Neuron (in vitro differentiated cells): ENCODE results near the gene CATSPERE.
"Not testable (repeated sequence)": the region's sequence is repeated elsewhere in the genome, so short reads cannot be mapped to it uniquely, and the experiment has no call there.

Source experiments
- H2AFZ ChIP-seq: one replicate; pipeline ENCODE4 v1.6.1; 2013; ENCODE audit warnings: low read depth, mild to moderate bottlenecking, inconsistent platforms, low read length, moderate library complexity
- H3K27me3 ChIP-seq: one replicate; pipeline ENCODE4 v1.6.1; 2013; ENCODE audit warnings: low read length; ENCODE audit not compliant: insufficient read depth
- H3K36me3 ChIP-seq: one replicate; pipeline ENCODE4 v1.6.1; 2013; ENCODE audit warnings: low read length; ENCODE audit not compliant: insufficient read depth
- H3K4me1 ChIP-seq: one replicate; pipeline ENCODE4 v1.6.1; 2013; ENCODE audit warnings: low read length; ENCODE audit not compliant: insufficient read depth
- H3K4me3 ChIP-seq: 2 replicates; pipeline ENCODE4 v1.5.1; 2013; ENCODE audit warnings: mild to moderate bottlenecking, low read length, moderate library complexity
- H3K9me3 ChIP-seq: one replicate; pipeline ENCODE4 v1.6.1; 2013; ENCODE audit warnings: low read length

Gene CATSPERE

GRCh38 chr1:244451539-244451950, 9.5 kb upstream of the CATSPERE start, which contains the start of gene ADSS2:
Gene ADSS2, minus strand, starts transcription at chr1:244451909. Its CDS starts 92 bp downstream, at chr1:244451817.
- Histone ChIP-seq H3K36me3 (peaks cover 2% of the 10 kb centered on the region), H3K27me3 (no peaks in the 10 kb centered on the region), H2AFZ (peak within 1 kb of the TSS; percentile 92), H3K4me3 (peak within 1 kb of the TSS; percentile 95), H3K4me1 (peaks cover 19% of the 10 kb centered on the region), H3K9me3 (no peaks in the 10 kb centered on the region)

DNA sequence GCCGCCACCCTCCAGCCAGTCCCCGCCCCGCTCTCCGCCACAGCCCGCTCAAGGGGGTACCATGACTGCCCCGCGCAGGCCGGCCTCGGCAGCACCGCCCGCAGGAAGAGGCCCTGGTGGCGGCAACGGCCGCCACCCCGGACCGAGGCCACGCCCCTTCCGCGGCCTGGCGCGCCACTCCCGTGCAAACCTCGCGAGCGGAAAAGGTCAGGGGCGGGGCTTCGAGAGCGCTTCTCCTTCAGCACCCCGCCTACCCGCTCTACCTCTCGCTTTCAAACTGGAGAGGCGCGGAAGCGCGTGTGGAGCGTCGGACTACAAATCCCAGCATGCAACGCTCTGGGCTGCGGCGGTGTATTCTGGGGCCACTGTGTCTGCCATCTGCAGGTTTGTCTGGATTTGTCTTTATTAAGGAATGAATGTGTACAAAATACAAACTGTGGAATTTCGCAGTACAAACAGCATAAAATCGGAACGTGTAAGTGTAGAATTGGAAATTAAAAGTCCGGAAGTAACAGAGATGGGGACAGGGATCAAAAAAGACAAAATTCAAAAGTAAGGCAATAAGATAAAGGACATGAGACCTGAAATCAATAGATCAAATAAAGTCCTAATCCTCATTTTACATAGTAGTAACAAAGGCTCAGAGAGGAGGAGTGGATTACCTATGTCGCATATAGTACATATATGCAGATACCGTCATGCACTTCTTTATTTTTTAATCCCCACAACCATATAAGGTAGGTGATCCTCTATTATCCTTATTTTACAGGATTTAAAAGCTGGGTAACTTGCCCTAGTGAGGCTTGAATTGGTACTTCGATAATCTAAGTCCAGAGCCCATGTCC, 8.9 kb upstream of the CATSPERE start:
- peaks cover 2% of the 10 kb centered on the region for H3K36me3 ChIP-seq
- H3K4me3 ChIP-seq = peak overlapping the region; percentile 95
- H3K4me1 ChIP-seq = peaks cover 19% of the 10 kb centered on the region
- peak overlapping the region; percentile 92 for H2AFZ ChIP-seq
- H3K9me3 ChIP-seq = no peaks in the 10 kb centered on the region
- no peaks in the 10 kb centered on the region for H3K27me3 ChIP-seq

DNA sequence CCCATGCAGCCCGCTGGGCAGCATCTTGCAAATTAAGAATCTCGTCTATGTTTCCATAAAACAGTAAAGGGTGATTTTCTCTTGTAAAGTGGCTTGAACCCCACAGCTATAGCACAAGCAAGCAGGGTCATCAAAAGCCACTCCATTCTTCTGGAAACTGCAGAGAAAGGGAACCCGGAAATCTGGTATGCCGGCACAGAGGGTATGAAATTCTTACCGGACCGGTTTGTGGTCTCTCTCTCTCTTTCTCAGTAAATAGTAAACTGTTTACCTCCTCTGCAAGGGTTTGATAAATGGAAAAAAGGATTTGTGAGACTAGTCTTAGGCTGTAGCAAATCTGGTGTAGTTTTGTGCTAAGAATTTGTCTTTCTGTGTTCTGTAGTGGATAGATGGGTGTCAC, 6.7 kb upstream of the CATSPERE start:
- Histone ChIP-seq H3K9me3 (no peaks in the 10 kb centered on the region), H2AFZ (no peak overlapping the region), H3K4me3 (no peak overlapping the region), H3K36me3 (no peaks in the 10 kb centered on the region), H3K27me3 (no peaks in the 10 kb centered on the region), H3K4me1 (peaks cover 17% of the 10 kb centered on the region)

- Histone ChIP-seq H3K27me3 (no peaks in the 10 kb centered on the region), H2AFZ (no peak overlapping the region), H3K4me3 (no peak overlapping the region), H3K9me3 (no peaks in the 10 kb centered on the region), H3K36me3 (no peaks in the 10 kb centered on the region), H3K4me1 (peaks cover 5% of the 10 kb centered on the region)
Observed at GRCh38 chr1:244456586-244456985, 4.5 kb upstream of the CATSPERE start.

- no peaks in the 10 kb centered on the region for H3K4me1 ChIP-seq
- H2AFZ ChIP-seq = no peak overlapping the region
- H3K9me3 ChIP-seq = no peaks in the 10 kb centered on the region
- no peaks in the 10 kb centered on the region for H3K27me3 ChIP-seq
- H3K4me3 ChIP-seq = no peak overlapping the region
- no peaks in the 10 kb centered on the region for H3K36me3 ChIP-seq
Observed at GRCh38 chr1:244458781-244459180, 2.3 kb upstream of the CATSPERE start.

GRCh38 chr1:244460197-244460596, 876 bp upstream of the CATSPERE start:
- H3K27me3 ChIP-seq = no peaks in the 10 kb centered on the region
- H3K4me1 ChIP-seq = no peaks in the 10 kb centered on the region
- no peak overlapping the region for H2AFZ ChIP-seq
- no peaks in the 10 kb centered on the region for H3K36me3 ChIP-seq
- H3K9me3 ChIP-seq = no peaks in the 10 kb centered on the region
- no peak overlapping the region for H3K4me3 ChIP-seq

- H3K4me3 ChIP-seq = no peak overlapping the region
- no peak overlapping the region for H2AFZ ChIP-seq
- no peaks in the 10 kb centered on the region for H3K36me3 ChIP-seq
- H3K27me3 ChIP-seq = no peaks in the 10 kb centered on the region
- H3K4me1 ChIP-seq = no peaks in the 10 kb centered on the region
- H3K9me3 ChIP-seq = peaks cover 2% of the 10 kb centered on the region
Observed at GRCh38 chr1:244466724-244467123, 5.7 kb downstream of the CATSPERE start.

DNA sequence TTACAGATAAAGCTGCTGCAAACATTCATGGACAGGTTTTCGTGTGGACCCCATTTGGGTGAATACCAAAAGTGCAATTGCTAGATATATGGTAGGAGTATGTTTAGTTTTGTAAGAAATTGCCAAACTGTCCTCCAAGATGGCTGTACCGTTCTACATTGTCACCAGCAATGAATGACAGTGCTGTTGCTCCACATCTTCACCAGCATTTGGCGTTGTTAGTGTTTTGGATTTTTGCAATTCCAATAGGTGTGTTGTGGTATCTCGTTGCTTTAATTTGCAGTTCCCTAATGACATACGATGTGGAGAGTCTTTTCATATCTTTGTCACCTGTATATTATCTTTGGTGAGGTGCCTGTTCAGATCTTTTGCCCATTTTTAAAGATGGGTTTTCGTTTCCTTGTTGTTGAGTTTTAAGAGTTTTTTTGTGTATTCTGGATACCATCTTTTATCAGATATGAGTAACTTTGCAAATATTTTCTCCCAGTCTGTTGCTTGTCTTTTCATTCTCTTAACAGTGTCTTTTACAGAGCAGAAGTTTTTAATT, 12.1 kb downstream of the CATSPERE start:
- Histone ChIP-seq H3K4me1 (no peaks in the 10 kb centered on the region), H3K4me3 (no peak overlapping the region), H2AFZ (no peak overlapping the region), H3K9me3 (peaks cover 2% of the 10 kb centered on the region), H3K27me3 (no peaks in the 10 kb centered on the region), H3K36me3 (no peaks in the 10 kb centered on the region)

GRCh38 chr1:244484971-244485370, 23.9 kb downstream of the CATSPERE start:
- not testable (repeated sequence) for H3K4me3 ChIP-seq, H3K9me3 ChIP-seq, H3K27me3 ChIP-seq, H2AFZ ChIP-seq, H3K36me3 ChIP-seq, H3K4me1 ChIP-seq

DNA sequence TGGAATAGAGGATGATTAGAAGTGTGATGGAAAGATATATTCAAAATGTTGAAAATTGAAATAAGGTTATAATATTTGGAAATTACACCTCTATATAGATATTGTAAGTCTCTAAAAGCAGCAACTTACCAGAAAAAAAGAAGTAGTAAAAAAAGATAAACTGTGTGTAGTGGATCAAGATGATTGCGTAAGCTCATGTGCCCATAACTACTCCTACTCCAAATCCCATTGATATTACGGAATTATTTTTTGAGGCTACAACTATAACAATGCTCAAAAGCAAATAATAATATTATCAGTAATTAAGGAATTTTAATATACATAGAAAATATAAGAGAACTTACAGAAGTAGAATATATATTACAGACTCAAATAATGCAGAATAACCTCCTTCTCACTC, 33.6 kb downstream of the CATSPERE start:
- no peaks in the 10 kb centered on the region for H3K9me3 ChIP-seq
- H2AFZ ChIP-seq = no peak overlapping the region
- H3K27me3 ChIP-seq = no peaks in the 10 kb centered on the region
- H3K4me1 ChIP-seq = peaks cover 7% of the 10 kb centered on the region
- H3K4me3 ChIP-seq = no peak overlapping the region
- H3K36me3 ChIP-seq = no peaks in the 10 kb centered on the region

- Histone ChIP-seq H3K9me3 (no peaks in the 10 kb centered on the region), H2AFZ (no peak overlapping the region), H3K36me3 (no peaks in the 10 kb centered on the region), H3K27me3 (no peaks in the 10 kb centered on the region), H3K4me3 (no peak overlapping the region), H3K4me1 (peaks cover 7% of the 10 kb centered on the region)
Observed at GRCh38 chr1:244496186-244496585, 35.1 kb downstream of the CATSPERE start.

DNA sequence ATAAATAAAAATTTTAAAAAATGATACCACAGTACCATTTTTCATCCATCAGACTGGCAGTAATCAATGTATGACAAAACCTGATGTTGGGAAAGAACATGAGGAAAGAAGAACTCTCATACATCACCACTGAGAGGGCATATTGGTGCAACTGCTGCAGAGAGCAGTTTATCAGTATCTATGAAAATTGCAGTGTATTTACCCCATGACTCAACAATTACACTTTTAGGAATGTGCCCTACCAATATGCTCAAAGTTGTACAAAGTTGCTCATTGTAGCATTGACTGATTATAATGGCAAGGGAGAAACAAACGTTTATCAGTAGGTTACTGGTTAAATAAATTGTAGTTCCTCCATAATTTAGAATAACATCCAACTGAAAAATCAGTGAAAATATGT, 36.7 kb downstream of the CATSPERE start:
- Histone ChIP-seq H3K27me3 (no peaks in the 10 kb centered on the region), H3K4me1 (peaks cover 7% of the 10 kb centered on the region), H3K36me3 (no peaks in the 10 kb centered on the region), H2AFZ (no peak overlapping the region), H3K9me3 (no peaks in the 10 kb centered on the region), H3K4me3 (no peak overlapping the region)

DNA sequence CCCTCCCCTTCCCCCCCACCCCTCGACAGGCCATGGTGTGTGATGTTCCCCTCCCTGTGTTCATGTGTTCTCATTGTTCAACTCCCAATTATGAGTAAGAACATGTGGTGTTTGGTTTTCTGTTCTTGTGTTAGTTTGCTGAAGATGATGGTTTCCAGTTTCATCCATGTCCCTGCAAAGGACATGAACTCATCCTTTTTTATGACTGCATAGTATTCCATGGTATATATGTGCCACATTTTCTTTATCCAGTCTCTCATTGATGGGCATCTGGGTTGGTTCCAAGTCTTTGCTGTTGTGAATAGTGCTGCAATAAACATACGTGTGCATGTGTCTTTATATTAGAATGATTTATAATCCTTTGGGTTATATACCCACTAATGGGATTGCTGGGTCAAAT, 38.4 kb downstream of the CATSPERE start:
- H2AFZ ChIP-seq, H3K4me3 ChIP-seq, H3K36me3 ChIP-seq, H3K27me3 ChIP-seq, H3K4me1 ChIP-seq, H3K9me3 ChIP-seq: not testable (repeated sequence)
